Caco-2 (cell line): ENCODE measurements around the gene IDH2. TPM values are rescaled to one million over a fixed set of nuclear protein-coding genes. Genes with fewer than 3 reads are reported as not detected.
"Not testable (repeated sequence)": the region's sequence is repeated elsewhere in the genome, so short reads cannot be mapped to it uniquely, and the experiment has no call there.

Experiments used
- BruUV-seq: library from RNA; stranded (reverse); fragments of 400-500 nt; replicated peaks from 2 replicates; lab custom pipeline; 2021; lab: Mats Ljungman, UMichigan
- CTCF ChIA-PET: fragments of 300-600 bp; sonication (Branson Sonifier 250); formaldehyde crosslinking; loops from one replicate; lab custom pipeline; 2022; ENCODE audit warnings: antibody characterized with exemption; lab: Charles Lee
- POLR2A ChIA-PET: fragments of 300-600 bp; sonication (Branson Sonifier 250); formaldehyde crosslinking; loops from one replicate; lab custom pipeline; 2022; ENCODE audit warnings: antibody characterized with exemption; lab: Charles Lee
- DNase-seq, 2 experiments: peaks; one replicate each; pipeline versions ENCODE4 v3.0.0 to v3.0.0-alpha.2; 2020 to 2022
- H3K27me3 ChIP-seq: replicated peaks from 2 replicates; pipeline ENCODE4 v1.6.0; 2011; ENCODE audit warnings: low read length; ENCODE audit not compliant: control insufficient read depth, insufficient read depth
- H3K36me3 ChIP-seq: 2 replicates; pipeline ENCODE4 v1.5.1; 2011; ENCODE audit warnings: low read length; ENCODE audit not compliant: control insufficient read depth, insufficient read depth
- H3K4me1 ChIP-seq: fragments of 250-450 bp; sonication (Bioruptor Pico); 2 replicates; pipeline ENCODE4 v1.5.1; 2020; ENCODE audit warnings: mild to moderate bottlenecking
- H3K4me3 ChIP-seq: 2 replicates; pipeline ENCODE4 v1.5.1; 2011; ENCODE audit warnings: low read depth, mild to moderate bottlenecking, control low read depth, low read length
- H3K9me3 ChIP-seq: fragments of 250-450 bp; sonication (Bioruptor Pico); 2 replicates; pipeline ENCODE4 v1.5.1; 2020; ENCODE audit warnings: mild to moderate bottlenecking, moderate library complexity
- H3K27ac Mint-ChIP-seq: one replicate; pipeline ENCODE4 v1.8.0; 2022; ENCODE audit warnings: mixed read lengths; ENCODE audit not compliant: unreplicated experiment
- H3K27me3 Mint-ChIP-seq: one replicate; pipeline ENCODE4 v1.8.0; 2022; ENCODE audit warnings: mixed read lengths; ENCODE audit not compliant: insufficient read depth, unreplicated experiment
- H3K36me3 Mint-ChIP-seq: one replicate; pipeline ENCODE4 v1.8.0; 2022; ENCODE audit warnings: mild to moderate bottlenecking, mixed read lengths; ENCODE audit not compliant: insufficient read depth, unreplicated experiment
- H3K4me1 Mint-ChIP-seq: one replicate; pipeline ENCODE4 v1.8.0; 2022; ENCODE audit warnings: low read depth, mixed read lengths; ENCODE audit not compliant: unreplicated experiment
- H3K4me3 Mint-ChIP-seq: one replicate; pipeline ENCODE4 v1.8.0; 2022; ENCODE audit warnings: mild to moderate bottlenecking, moderate library complexity, mixed read lengths; ENCODE audit not compliant: unreplicated experiment
- H3K9me3 Mint-ChIP-seq: one replicate; pipeline ENCODE4 v1.8.0; 2022; ENCODE audit warnings: mixed read lengths; ENCODE audit not compliant: unreplicated experiment
- CTCF ChIP-seq, 2 experiments: fragments of 200-600 bp in 1 of 2; IDR thresholded peaks; 1 replicate in 1 of 2; 2 replicates in 1 of 2; pipeline versions ENCODE4 v1.5.1 to v1.8.0; 2011 to 2022; ENCODE audit warnings: antibody characterized with exemption in 1 of 2, control low read depth in 1 of 2, inconsistent platforms in 1 of 2, low read depth in 1 of 2, low read length in 1 of 2, mild to moderate bottlenecking in 1 of 2, moderate library complexity in 1 of 2; ENCODE audit not compliant: insufficient read depth in 1 of 2, severe bottlenecking in 1 of 2, unreplicated experiment in 1 of 2
- intact Hi-C: fragments of 100-400 bp; cut with micrococcal nuclease; formaldehyde crosslinking; loops from one replicate; pipeline ENCODE4 v1.10.0; 2022; ENCODE audit not compliant: unreplicated experiment
- total RNA-seq: library from RNA; stranded (reverse); gene quantifications from 2 replicates; pipeline ENCODE4 v1.2.3, GENCODE V29; 2022

Gene IDH2
- total RNA-seq, 1 experiment from 2014 or later = 28.7 TPM

GRCh38 chr15:90142216-90143165, 40.2 kb upstream of the IDH2 start:
- no peaks in the 10 kb centered on the region for H3K27me3 ChIP-seq
- intact Hi-C loops = loop anchor here (1.0 to 5.0 kb wide), 2 partner anchors 79 to 145 kb away; no protein-coding TSS in a partner anchor
- H3K27me3 Mint-ChIP-seq = no peaks in the 10 kb centered on the region
- POLR2A ChIA-PET = interaction anchor here (0.6 to 1.1 kb wide), 2 partner anchors 91 to 138 kb away, joined by 4 to 5 read pairs; partner anchors contain the start of gene CIB1
- H3K4me3 Mint-ChIP-seq = no peak overlapping the region
- BruUV-seq = no TSS peak
- no peak overlapping the region for H3K27ac Mint-ChIP-seq
- H3K9me3 ChIP-seq = 0 out of 2 replicates have a peak, but pooled peaks cover 4% of the 10 kb centered on the region
- DNase-seq = no peak
- no peaks in the 10 kb centered on the region for H3K9me3 Mint-ChIP-seq
- CTCF ChIA-PET = interaction anchor here (0.6 to 2.8 kb wide), 10 partner anchors 10 to 470 kb away, joined by 3 to 39 read pairs (median 4); partner anchors contain the start of genes CIB1 and GDPGP1
- no peaks in the 10 kb centered on the region for H3K4me1 ChIP-seq
- H3K4me1 Mint-ChIP-seq = peaks cover 7% of the 10 kb centered on the region
- no peaks in the 10 kb centered on the region for H3K36me3 ChIP-seq
- TF ChIP-seq CTCF (IDR thresholded peaks at IDR 0.05; ENCODE audit: insufficient read depth in 1 of 2, low read depth in 1 of 2, low read length in 1 of 2, severe bottlenecking in 1 of 2, unreplicated experiment in 1 of 2) = no peak
- H3K36me3 Mint-ChIP-seq = no peaks in the 10 kb centered on the region
- no peak overlapping the region for H3K4me3 ChIP-seq

- H3K9me3 ChIP-seq = 0 out of 2 replicates have a peak, but pooled peaks cover 4% of the 10 kb centered on the region
- intact Hi-C loops = loop anchor here (5.0 kb wide), 1 partner anchor 146 kb away; no protein-coding TSS in a partner anchor
- Mint-ChIP-seq H3K27ac (no peak overlapping the region), H3K9me3 (no peaks in the 10 kb centered on the region), H3K36me3 (no peaks in the 10 kb centered on the region), H3K27me3 (no peaks in the 10 kb centered on the region), H3K4me3 (no peak overlapping the region), H3K4me1 (peaks cover 7% of the 10 kb centered on the region)
- no peak overlapping the region for H3K4me3 ChIP-seq
- H3K27me3 ChIP-seq = no peaks in the 10 kb centered on the region
- ChIA-PET POLR2A (interaction anchor here (0.5 kb wide), 1 partner anchor 92 kb away, joined by 3 read pairs; the partner anchor contains the start of gene GDPGP1), CTCF (interaction anchor here (0.6 to 2.8 kb wide), 4 partner anchors 73 to 211 kb away, joined by 3 to 39 read pairs (median 20); partner anchors contain the start of genes CIB1 and GDPGP1)
- TF ChIP-seq CTCF (IDR thresholded peaks at IDR 0.05; ENCODE audit: insufficient read depth in 1 of 2, low read depth in 1 of 2, low read length in 1 of 2, severe bottlenecking in 1 of 2, unreplicated experiment in 1 of 2) = no peak
- no peak for DNase-seq
- no peaks in the 10 kb centered on the region for H3K4me1 ChIP-seq
- no peaks in the 10 kb centered on the region for H3K36me3 ChIP-seq
- no TSS peak for BruUV-seq
Observed at GRCh38 chr15:90141646-90142045, 39.4 kb upstream of the IDH2 start.

- DNase-seq, POLR2A ChIA-PET, H3K9me3 Mint-ChIP-seq, H3K27ac Mint-ChIP-seq, H3K4me1 ChIP-seq, BruUV-seq, H3K36me3 ChIP-seq, H3K36me3 Mint-ChIP-seq, H3K27me3 Mint-ChIP-seq, H3K4me1 Mint-ChIP-seq, intact Hi-C loops, H3K9me3 ChIP-seq, H3K27me3 ChIP-seq, H3K4me3 ChIP-seq, H3K4me3 Mint-ChIP-seq: not testable (repeated sequence)
- CTCF ChIA-PET = interaction anchor here (0.6 kb wide), 1 partner anchor 61 kb away, joined by 3 read pairs; no protein-coding TSS in a partner anchor
Observed at GRCh38 chr15:90139549-90139948, 37.3 kb upstream of the IDH2 start.
